ENCODE measurements around the gene SMARCD1.

SMARCD1 gene

DNA sequence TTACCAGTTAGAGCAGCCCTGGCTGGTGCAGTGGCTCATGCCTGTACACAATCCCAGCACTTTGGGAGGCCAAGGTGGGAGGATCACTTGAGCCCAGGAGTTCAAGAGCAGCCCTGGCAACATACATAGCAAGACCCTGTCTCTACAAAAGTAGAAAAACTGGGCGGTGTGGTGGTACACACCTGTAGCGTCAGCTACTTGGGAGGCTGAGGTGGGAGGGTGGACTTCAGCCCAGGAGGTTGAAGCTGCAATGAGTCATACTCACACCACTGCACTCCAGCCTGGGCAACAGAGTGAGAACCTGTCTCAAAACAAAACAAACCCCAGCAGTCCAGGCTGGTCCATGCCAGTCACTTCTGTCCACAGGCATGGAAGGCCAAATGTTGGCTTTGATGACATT lies 34.2 kb downstream of the SMARCD1 start:
- no peak for DNase-seq (ENCODE audit: low read depth)
- TF ChIP-seq CTCF (IDR thresholded peaks at IDR 0.05; ENCODE audit: control insufficient read depth, extremely low read depth, insufficient read depth), result no peak

DNA sequence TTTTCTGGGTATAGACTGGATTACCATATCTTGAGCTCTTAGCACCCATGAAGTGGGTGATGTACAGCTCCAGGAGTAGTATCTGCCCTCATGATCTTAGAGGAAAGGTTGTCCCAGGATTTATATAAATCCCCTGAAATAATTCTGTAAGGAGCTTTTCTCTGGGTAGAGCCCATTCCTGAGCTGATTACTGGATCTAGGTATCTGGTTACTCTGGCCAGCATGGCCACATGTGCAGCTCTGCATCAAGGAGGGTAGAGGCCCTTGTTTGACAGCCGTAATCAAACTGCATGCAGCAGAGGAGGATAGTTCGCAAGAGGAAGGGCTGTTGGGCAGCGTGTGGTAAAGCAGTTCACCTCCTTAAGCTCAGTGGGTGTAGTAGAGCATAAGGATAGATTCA lies 35.4 kb downstream of the SMARCD1 start:
- no peak overlapping the region for H3K4me3 ChIP-seq (ENCODE audit: low read depth, low read length)
- DNase-seq (ENCODE audit: low read depth), result no peak
- TF ChIP-seq CTCF (IDR thresholded peaks at IDR 0.05; ENCODE audit: control insufficient read depth, extremely low read depth, insufficient read depth), result no peak

More for the DNA sequence above, 34.2 kb downstream of the SMARCD1 start:
- no peak overlapping the region for H3K4me3 ChIP-seq (ENCODE audit: low read depth, low read length)

DNA sequence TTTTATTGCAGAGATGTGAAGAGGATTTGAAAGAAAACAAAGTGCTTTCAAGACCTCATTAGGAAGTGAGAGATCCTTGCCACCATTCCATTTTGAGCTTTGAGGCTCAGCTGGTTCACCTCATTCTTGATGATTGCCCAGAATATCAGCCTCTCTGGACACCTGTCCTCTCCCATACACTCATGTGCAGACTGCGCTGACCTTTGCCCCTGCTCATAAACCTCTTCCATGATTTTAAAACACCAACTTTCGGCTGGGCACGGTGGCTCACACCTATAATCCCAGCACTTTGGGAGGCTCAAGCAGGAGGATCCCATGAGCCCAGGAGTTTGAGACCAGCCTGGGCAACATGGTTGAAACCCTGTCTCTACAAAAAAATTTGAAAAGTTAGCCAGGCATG lies 35.8 kb downstream of the SMARCD1 start:
- no peak overlapping the region for H3K4me3 ChIP-seq (ENCODE audit: low read depth, low read length)
- DNase-seq (ENCODE audit: low read depth), result no peak
- no peak for TF ChIP-seq CTCF (IDR thresholded peaks at IDR 0.05; ENCODE audit: control insufficient read depth, extremely low read depth, insufficient read depth)

- H3K4me3 ChIP-seq (ENCODE audit: low read depth, low read length), result no peak overlapping the region
- TF ChIP-seq CTCF (IDR thresholded peaks at IDR 0.05; ENCODE audit: control insufficient read depth, extremely low read depth, insufficient read depth), result no peak
- DNase-seq (ENCODE audit: low read depth), result no peak
These were observed 36.5 kb downstream of the SMARCD1 start for GRCh38 chr12:50121641-50122040.

GRCh38 chr12:50123203-50123602 lies 38.1 kb downstream of the SMARCD1 start:
- DNase-seq (ENCODE audit: low read depth), result no peak
- no peak for TF ChIP-seq CTCF (IDR thresholded peaks at IDR 0.05; ENCODE audit: control insufficient read depth, extremely low read depth, insufficient read depth)
- no peak overlapping the region for H3K4me3 ChIP-seq (ENCODE audit: low read depth, low read length)

DNA sequence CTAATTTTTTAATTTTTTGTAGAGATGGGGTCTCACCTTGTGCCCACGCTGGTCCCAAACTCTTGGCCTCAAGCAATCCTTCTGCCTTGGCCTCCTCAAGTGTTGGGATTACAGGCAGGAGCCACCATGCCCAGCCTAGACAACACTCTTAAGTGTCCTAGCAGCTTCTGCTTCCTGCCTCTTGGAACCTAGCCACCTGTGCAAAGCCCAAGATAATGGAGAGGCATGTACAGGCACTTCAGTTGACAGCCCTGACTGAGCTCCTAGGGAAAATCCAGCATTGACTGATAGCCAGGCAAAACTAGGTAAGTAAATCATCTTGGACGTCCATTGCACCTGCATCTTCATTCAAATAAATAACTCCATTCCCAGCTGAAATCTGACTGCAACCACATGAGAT lies 42.4 kb downstream of the SMARCD1 start:
- no peak for TF ChIP-seq CTCF (IDR thresholded peaks at IDR 0.05; ENCODE audit: control insufficient read depth, extremely low read depth, insufficient read depth)
- DNase-seq (ENCODE audit: low read depth), result no peak

DNA sequence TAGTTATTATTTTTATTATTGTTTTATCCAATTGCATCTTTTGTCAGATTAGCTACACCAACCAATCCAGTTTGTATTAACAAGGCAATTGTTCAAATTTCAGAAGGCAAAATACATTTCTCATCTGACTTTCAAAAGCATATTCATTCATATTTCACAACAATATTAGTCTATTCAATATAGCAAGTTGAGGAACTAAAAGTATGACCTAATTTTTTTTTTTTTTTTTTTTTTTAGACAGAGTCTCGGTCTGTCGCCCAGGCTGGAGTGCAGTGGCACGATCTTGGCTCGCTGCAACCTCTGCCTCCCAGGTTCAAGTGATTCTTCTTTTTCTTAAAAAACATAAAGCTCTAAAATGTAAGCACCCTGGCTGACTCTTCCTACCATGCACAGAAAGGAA lies 44.1 kb downstream of the SMARCD1 start:
- DNase-seq (ENCODE audit: low read depth), result no peak
- TF ChIP-seq CTCF (IDR thresholded peaks at IDR 0.05; ENCODE audit: control insufficient read depth, extremely low read depth, insufficient read depth), result no peak
- H3K4me3 ChIP-seq (ENCODE audit: low read depth, low read length), result no peak overlapping the region

More for the DNA sequence above, 42.4 kb downstream of the SMARCD1 start:
- no peak overlapping the region for H3K4me3 ChIP-seq (ENCODE audit: low read depth, low read length)
